HCT116 (cell line): Measurements from ENCODE around the gene PROX1. TPM values are rescaled to one million over a fixed set of nuclear protein-coding genes. Genes with fewer than 3 reads are reported as not detected.

ENCODE experiments used
- ATAC-seq: fragments of 200-7000 bp; cut with Tn5 transposase; 2 replicates; pipeline ENCODE4 v1.9.1; 2020; ENCODE audit warnings: mild to moderate bottlenecking, moderate library complexity
- BruUV-seq: library from RNA; stranded (reverse); fragments of 400-500 nt; replicated peaks from 2 replicates; lab custom pipeline; 2021; lab: Mats Ljungman, UMichigan
- CTCF ChIA-PET: fragments of 300-600 bp; sonication (Branson Sonifier 250); formaldehyde crosslinking; loops from one replicate; lab custom pipeline; 2021; ENCODE audit warnings: antibody characterized with exemption; lab: Charles Lee
- POLR2A ChIA-PET: fragments of 300-600, 350-600 bp; sonication (Branson Sonifier 250); formaldehyde crosslinking; loops from one replicate; lab custom pipeline; 2021; ENCODE audit warnings: antibody characterized with exemption; lab: Charles Lee
- RAD21 ChIA-PET, 2 experiments: fragments of 300-600 bp; sonication (Branson Sonifier 250); formaldehyde crosslinking; loops; one replicate each; lab custom pipeline; 2023; ENCODE audit warnings: low total read pairs in 2 of 2; ENCODE audit not compliant: uncharacterized antibody in 2 of 2, unreplicated experiment in 2 of 2, low non-redundant PET in 1 of 2; lab: Charles Lee
- DNase-seq: peaks from one replicate; pipeline ENCODE4 v3.0.0-alpha.2; 2010; ENCODE audit warnings: low read depth, low spot score
- H2AFZ ChIP-seq: fragments of 200-600 bp; shearing (Covaris generic), sonication (generic); 2 replicates; pipeline ENCODE4 v1.6.1; 2017; ENCODE audit warnings: low read depth, mixed run types, mixed read lengths, antibody characterized with exemption, low read length; ENCODE audit not compliant: poor library complexity, severe bottlenecking
- H3K27ac ChIP-seq: 2 replicates; pipeline ENCODE4 v1.5.1; 2012; ENCODE audit warnings: low read depth, low read length
- H3K27me3 ChIP-seq: fragments of 200-600 bp; sonication (generic); 2 replicates; pipeline ENCODE4 v1.6.1; 2016; ENCODE audit warnings: mixed run types, low read length, mixed read lengths; ENCODE audit not compliant: insufficient read depth
- H3K36me3 ChIP-seq, 2 experiments: fragments of 200-500 bp in 1 of 2; fragments of 200-600 bp in 1 of 2; sonication (Bioruptor generic) in 1 of 2; sonication (generic) in 1 of 2; 2 replicates each; pipeline versions ENCODE4 v1.5.1 to v1.6.1; 2014 to 2016; ENCODE audit warnings: low read length in 2 of 2, inconsistent platforms in 1 of 2, mixed read lengths in 1 of 2, mixed run types in 1 of 2; ENCODE audit not compliant: insufficient read depth in 2 of 2, control insufficient read depth in 1 of 2
- H3K4me1 ChIP-seq, 2 experiments: fragments of 200-600 bp in 1 of 2; sonication (generic) in 1 of 2; 2 replicates each; pipeline versions ENCODE4 v1.5.1 to v1.6.1; 2012 to 2017; ENCODE audit warnings: low read length in 2 of 2, inconsistent platforms in 1 of 2, mild to moderate bottlenecking in 1 of 2, mixed read lengths in 1 of 2, mixed run types in 1 of 2, moderate library complexity in 1 of 2; ENCODE audit not compliant: insufficient read depth in 2 of 2, control insufficient read depth in 1 of 2
- H3K4me2 ChIP-seq: fragments of 200-600 bp; sonication (generic); 2 replicates; pipeline ENCODE4 v1.6.1; 2017; ENCODE audit warnings: mixed run types, low read length, mixed read lengths
- H3K4me3 ChIP-seq, 2 experiments: fragments of 200-600 bp in 1 of 2; sonication (generic) in 1 of 2; replicated peaks in 1 of 2; 2 replicates each; pipeline ENCODE4 v1.5.1; 2011 to 2016; ENCODE audit warnings: low read length in 2 of 2, control low read depth in 1 of 2, low read depth in 1 of 2, mild to moderate bottlenecking in 1 of 2, mixed read lengths in 1 of 2, mixed run types in 1 of 2
- H3K79me2 ChIP-seq: fragments of 200-600 bp; sonication (generic); 2 replicates; pipeline ENCODE4 v1.6.1; 2017; ENCODE audit warnings: mild to moderate bottlenecking, mixed run types, low read length, moderate library complexity, mixed read lengths; ENCODE audit not compliant: insufficient read depth
- H3K9ac ChIP-seq: fragments of 200-600 bp; sonication (generic); 2 replicates; pipeline ENCODE4 v1.6.1; 2016; ENCODE audit warnings: low read length, mixed read lengths
- H3K9me2 ChIP-seq: fragments of 200-600 bp; sonication (generic), shearing (Covaris generic); 2 replicates; pipeline ENCODE4 v1.6.1; 2017; ENCODE audit warnings: mixed run types, mild to moderate bottlenecking, moderate library complexity; ENCODE audit not compliant: insufficient read depth
- H3K9me3 ChIP-seq, 2 experiments: fragments of 200-500 bp in 1 of 2; fragments of 200-600 bp in 1 of 2; sonication (Bioruptor generic) in 1 of 2; sonication (generic) in 1 of 2; 2 replicates each; pipeline ENCODE4 v1.6.1; 2014 to 2017; ENCODE audit warnings: low read length in 2 of 2, mixed read lengths in 2 of 2, inconsistent platforms in 1 of 2, low read depth in 1 of 2, mild to moderate bottlenecking in 1 of 2, mixed run types in 1 of 2, moderate library complexity in 1 of 2; ENCODE audit not compliant: control insufficient read depth in 1 of 2, insufficient read depth in 1 of 2
- H4K20me1 ChIP-seq: fragments of 200-600 bp; sonication (generic), shearing (Covaris generic); 2 replicates; pipeline ENCODE4 v1.6.1; 2017; ENCODE audit warnings: mixed run types, mild to moderate bottlenecking, moderate library complexity; ENCODE audit not compliant: insufficient read depth
- CBX3 ChIP-seq: IDR thresholded peaks from 2 replicates; pipeline ENCODE4 v1.6.1; 2012; ENCODE audit warnings: low read depth
- CEBPB ChIP-seq: IDR thresholded peaks from 2 replicates; pipeline ENCODE4 v1.6.1; 2012; ENCODE audit warnings: low read depth
- CTCF ChIP-seq, 3 experiments: fragments of 200-600 bp in 1 of 3; sonication (generic) in 1 of 3; IDR thresholded peaks in 2 of 3; conservative IDR thresholded peaks in 1 of 3; 2 replicates each; pipeline ENCODE4 v1.5.1; 2012 to 2017; ENCODE audit warnings: low read depth in 2 of 3, low read length in 2 of 3, antibody characterized with exemption in 1 of 3, borderline replicate concordance in 1 of 3, control low read depth in 1 of 3, mild to moderate bottlenecking in 1 of 3, mixed read lengths in 1 of 3, mixed run types in 1 of 3, moderate library complexity in 1 of 3; ENCODE audit not compliant: insufficient read depth in 1 of 3
- EZH2phosphoT487 ChIP-seq: fragments of 200-600 bp; IDR thresholded peaks from 2 replicates; pipeline ENCODE4 v1.6.1; 2018; ENCODE audit warnings: antibody characterized with exemption, borderline replicate concordance
- POLR2A ChIP-seq: IDR thresholded peaks from 2 replicates; pipeline ENCODE4 v1.7.0; 2011; ENCODE audit warnings: borderline replicate concordance; ENCODE audit not compliant: insufficient read depth, insufficient read length; ENCODE audit errors: extremely low read depth
- SRF ChIP-seq: IDR thresholded peaks from 2 replicates; pipeline ENCODE4 v1.6.1; 2012; ENCODE audit warnings: low read depth
- YY1 ChIP-seq: IDR thresholded peaks from 2 replicates; pipeline ENCODE4 v1.6.1; 2011; ENCODE audit warnings: low read length, low read depth, moderate library complexity, mild to moderate bottlenecking; ENCODE audit not compliant: insufficient replicate concordance; ENCODE audit errors: extremely low read depth
- ZFX ChIP-seq: fragments of 450-650 bp; IDR thresholded peaks from 2 replicates; pipeline ENCODE4 v1.6.1; 2017
- intact Hi-C: fragments of 100-400 bp; cut with micrococcal nuclease; formaldehyde crosslinking; loops from 2 replicates; pipeline ENCODE4 v1.10.0; 2022
- total RNA-seq: library from RNA; stranded (reverse); gene quantifications from one replicate; pipeline ENCODE4 v1.2.1, GENCODE V29; 2021; ENCODE audit not compliant: unreplicated experiment
- TF ChIP-seq, protein P1 (sequence below): IDR thresholded peaks from 2 replicates; pipeline ENCODE4 v1.6.1; 2012; ENCODE audit warnings: low read depth

PROX1 gene
- total RNA-seq, 1 experiment from 2014 or later: 0.22 TPM

DNA sequence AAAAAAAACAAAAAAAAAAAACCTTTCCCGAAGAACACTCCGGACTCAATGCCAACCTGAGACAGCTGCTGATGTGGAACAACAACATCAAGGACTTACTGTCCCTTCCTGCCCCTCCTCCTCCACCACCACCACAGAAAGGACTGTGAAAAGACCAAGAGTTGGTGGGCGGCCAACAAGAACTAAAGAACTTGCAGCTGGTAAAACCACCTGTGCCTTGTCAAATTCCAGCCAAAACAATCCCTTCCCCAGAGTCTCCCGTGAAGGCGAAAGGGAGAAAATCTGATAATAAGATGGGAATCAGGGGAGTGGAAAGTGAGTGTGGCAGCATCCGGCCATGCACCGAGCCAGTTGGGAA is 88.9 kb downstream of the PROX1 start (continued):
- TF ChIP-seq YY1 (no peak), CBX3 (no peak), POLR2A (no peak), SRF (no peak)
- TF ChIP-seq, all 23 proteins: peak for 0

- POLR2A ChIA-PET: no interaction called here
- H3K4me1 ChIP-seq: no peaks in the 10 kb centered on the region
- H3K9ac ChIP-seq: no peak overlapping the region
- H3K79me2 ChIP-seq: no peaks in the 10 kb centered on the region
- H2AFZ ChIP-seq: no peak overlapping the region
- ATAC-seq (no peak), DNase-seq (no peak)
- intact Hi-C loops: no loop called here
- H3K27ac ChIP-seq: no peak overlapping the region
- RAD21 ChIA-PET: no interaction called here
- BruUV-seq: no TSS peak
- H4K20me1 ChIP-seq: no peaks in the 10 kb centered on the region
- no peak overlapping the region for H3K4me2 ChIP-seq
- no peaks in the 10 kb centered on the region for H3K9me2 ChIP-seq
- no peaks in the 10 kb centered on the region for H3K36me3 ChIP-seq
- no peak overlapping the region for H3K4me3 ChIP-seq
- no peaks in the 10 kb centered on the region for H3K9me3 ChIP-seq
- H3K27me3 ChIP-seq: peaks cover 12% of the 10 kb centered on the region
- CTCF ChIA-PET: no interaction called here
- TF ChIP-seq CTCF (IDR thresholded peaks at IDR 0.05 in 2 of 3, conservative IDR thresholded peaks at IDR 0.05 in 1 of 3; ENCODE audit: borderline replicate concordance in 1 of 3, insufficient read depth in 1 of 3, low read depth in 2 of 3, low read length in 2 of 3): no peak
- TF ChIP-seq ZFX: no peak
- TF ChIP-seq, protein P1, sequence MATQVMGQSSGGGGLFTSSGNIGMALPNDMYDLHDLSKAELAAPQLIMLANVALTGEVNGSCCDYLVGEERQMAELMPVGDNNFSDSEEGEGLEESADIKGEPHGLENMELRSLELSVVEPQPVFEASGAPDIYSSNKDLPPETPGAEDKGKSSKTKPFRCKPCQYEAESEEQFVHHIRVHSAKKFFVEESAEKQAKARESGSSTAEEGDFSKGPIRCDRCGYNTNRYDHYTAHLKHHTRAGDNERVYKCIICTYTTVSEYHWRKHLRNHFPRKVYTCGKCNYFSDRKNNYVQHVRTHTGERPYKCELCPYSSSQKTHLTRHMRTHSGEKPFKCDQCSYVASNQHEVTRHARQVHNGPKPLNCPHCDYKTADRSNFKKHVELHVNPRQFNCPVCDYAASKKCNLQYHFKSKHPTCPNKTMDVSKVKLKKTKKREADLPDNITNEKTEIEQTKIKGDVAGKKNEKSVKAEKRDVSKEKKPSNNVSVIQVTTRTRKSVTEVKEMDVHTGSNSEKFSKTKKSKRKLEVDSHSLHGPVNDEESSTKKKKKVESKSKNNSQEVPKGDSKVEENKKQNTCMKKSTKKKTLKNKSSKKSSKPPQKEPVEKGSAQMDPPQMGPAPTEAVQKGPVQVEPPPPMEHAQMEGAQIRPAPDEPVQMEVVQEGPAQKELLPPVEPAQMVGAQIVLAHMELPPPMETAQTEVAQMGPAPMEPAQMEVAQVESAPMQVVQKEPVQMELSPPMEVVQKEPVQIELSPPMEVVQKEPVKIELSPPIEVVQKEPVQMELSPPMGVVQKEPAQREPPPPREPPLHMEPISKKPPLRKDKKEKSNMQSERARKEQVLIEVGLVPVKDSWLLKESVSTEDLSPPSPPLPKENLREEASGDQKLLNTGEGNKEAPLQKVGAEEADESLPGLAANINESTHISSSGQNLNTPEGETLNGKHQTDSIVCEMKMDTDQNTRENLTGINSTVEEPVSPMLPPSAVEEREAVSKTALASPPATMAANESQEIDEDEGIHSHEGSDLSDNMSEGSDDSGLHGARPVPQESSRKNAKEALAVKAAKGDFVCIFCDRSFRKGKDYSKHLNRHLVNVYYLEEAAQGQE: no peak
- no peak for TF ChIP-seq EZH2phosphoT487
- TF ChIP-seq CEBPB: no peak
These were observed 91.2 kb downstream of the PROX1 start for GRCh38 chr1:214078950-214079349.
